Jurkat, Clone E6-1 (cell line): ENCODE measurements around the gene PRRC2B.
A peak's percentile ranks its signal among the peaks of the same experiment; 100 is the strongest.

Experiments
- DNase-seq: peaks from one replicate; pipeline ENCODE4 v3.0.0-alpha.2; 2011; ENCODE audit warnings: low read depth, low spot score
- H3K4me3 ChIP-seq: 2 replicates; pipeline ENCODE4 v1.5.1; 2011; ENCODE audit warnings: mild to moderate bottlenecking, low read length, control low read depth, moderate library complexity

Gene PRRC2B

GRCh38 chr9:131405428-131405827, 11.5 kb downstream of the PRRC2B start:
- no peak overlapping the region; the same call in 1 of the 2 replicates for H3K4me3 ChIP-seq
- DNase-seq: no peak

- H3K4me3 ChIP-seq: peak overlapping the region; percentile 31
- DNase-seq: peak; percentile 59
Measured at GRCh38 chr9:131405858-131406537, 12.1 kb downstream of the PRRC2B start.

- peak overlapping the region; percentile 31 for H3K4me3 ChIP-seq
- DNase-seq: no peak
Measured at GRCh38 chr9:131406563-131407436, 12.9 kb downstream of the PRRC2B start.

GRCh38 chr9:131407717-131408195, 13.9 kb downstream of the PRRC2B start:
- peak; percentile 65 for DNase-seq
- H3K4me3 ChIP-seq: peak overlapping the region; percentile 6; the same call in 1 of the 2 replicates

- no peak for DNase-seq
- peak overlapping the region; percentile 18 for H3K4me3 ChIP-seq
Measured at GRCh38 chr9:131409458-131409992, 15.6 kb downstream of the PRRC2B start.

- peak overlapping the region; percentile 18 for H3K4me3 ChIP-seq
- DNase-seq: peak; percentile 89
Measured at GRCh38 chr9:131410044-131410491, 16.2 kb downstream of the PRRC2B start.

GRCh38 chr9:131411719-131412681, 18.1 kb downstream of the PRRC2B start:
- no peak for DNase-seq

GRCh38 chr9:131416509-131416908, 22.6 kb downstream of the PRRC2B start:
- no peak for DNase-seq
- no peak overlapping the region for H3K4me3 ChIP-seq

More at GRCh38 chr9:131411719-131412681, 18.1 kb downstream of the PRRC2B start:
- H3K4me3 ChIP-seq: no peak overlapping the region

- H3K4me3 ChIP-seq: no peak overlapping the region
- no peak for DNase-seq
Measured at GRCh38 chr9:131417264-131418142, 23.6 kb downstream of the PRRC2B start.

- DNase-seq: no peak
- no peak overlapping the region for H3K4me3 ChIP-seq
Measured at GRCh38 chr9:131418143-131419025, 24.5 kb downstream of the PRRC2B start.

- DNase-seq: no peak
- H3K4me3 ChIP-seq: no peak overlapping the region
Measured at GRCh38 chr9:131419026-131419614, 25.2 kb downstream of the PRRC2B start.

- H3K4me3 ChIP-seq: no peak overlapping the region
- DNase-seq: no peak
Measured at GRCh38 chr9:131419716-131420115, 25.8 kb downstream of the PRRC2B start.

- no peak overlapping the region for H3K4me3 ChIP-seq
- no peak for DNase-seq
Measured at GRCh38 chr9:131420980-131421624, 27.2 kb downstream of the PRRC2B start.

- DNase-seq: no peak
- H3K4me3 ChIP-seq: no peak overlapping the region
Measured at GRCh38 chr9:131421691-131422090, 27.8 kb downstream of the PRRC2B start.

- H3K4me3 ChIP-seq: no peak overlapping the region
- DNase-seq: no peak
Measured at GRCh38 chr9:131422241-131422792, 28.4 kb downstream of the PRRC2B start.

- DNase-seq: no peak
- no peak overlapping the region for H3K4me3 ChIP-seq
Measured at GRCh38 chr9:131423171-131423581, 29.3 kb downstream of the PRRC2B start.
